ENCODE measurements around the gene TNIP1.

- TF ChIP-seq CTCF (IDR thresholded peaks at IDR 0.05): no peak
- TF ChIP-seq POLR2A (IDR thresholded peaks at IDR 0.05; ENCODE audit: low read depth): no peak
- TF ChIP-seq POLR2AphosphoS5 (IDR thresholded peaks at IDR 0.05): peak in 1 of 2 donors; percentile 73
These were observed 52.1 kb downstream of the TNIP1 start for GRCh38 chr5:151028717-151029116.

All from esophagus muscularis mucosa (tissue), 3 donors.